ENCODE measurements around the gene GMPPA.

- no peak for TF ChIP-seq POLR2A (IDR thresholded peaks at IDR 0.05; ENCODE audit: low read length)
- no peak for TF ChIP-seq GATA1 (IDR thresholded peaks at IDR 0.05; ENCODE audit: low read depth, low read length)
Observed at GRCh38 chr2:219536425-219536824, 37.7 kb downstream of the GMPPA start.
